Stimulated activated CD4-positive, alpha-beta T cell treated with anti-CD3 and anti-CD28 coated beads, Interleukin-1b, Interleukin-23, amount 100 ng/mL, for 24 hours (primary cell): Measurements from ENCODE around the gene NR1H2.

Experiments
- DNase-seq, 4 experiments: peaks; one replicate each; pipeline ENCODE4 v3.0.0-alpha.2; 2020; ENCODE audit warnings: low read depth in 4 of 4, low spot score in 1 of 4

NR1H2 gene

GRCh38 chr19:50401605-50402450 is 25.6 kb downstream of the NR1H2 start:
- DNase-seq, result no peak

GRCh38 chr19:50402544-50403301 is 26.5 kb downstream of the NR1H2 start:
- DNase-seq, result no peak

- no peak for DNase-seq
These were observed 30.0 kb downstream of the NR1H2 start for GRCh38 chr19:50406156-50406820.

GRCh38 chr19:50406829-50407228 is 30.6 kb downstream of the NR1H2 start:
- no peak for DNase-seq

- no peak for DNase-seq
These were observed 33.1 kb downstream of the NR1H2 start for GRCh38 chr19:50409347-50409746.

- DNase-seq, result no peak
These were observed 33.9 kb downstream of the NR1H2 start for GRCh38 chr19:50410109-50410508.

GRCh38 chr19:50412419-50412818 is 36.2 kb downstream of the NR1H2 start:
- no peak for DNase-seq

GRCh38 chr19:50413096-50413495 is 36.8 kb downstream of the NR1H2 start:
- DNase-seq, result no peak

- DNase-seq, result no peak
These were observed 37.3 kb downstream of the NR1H2 start for GRCh38 chr19:50413531-50413930.

GRCh38 chr19:50414864-50415660 is 38.8 kb downstream of the NR1H2 start:
- peak; percentile 42 to 69 (median 65) for DNase-seq

- no peak for DNase-seq
These were observed 39.4 kb downstream of the NR1H2 start for GRCh38 chr19:50415661-50416033.

GRCh38 chr19:50416034-50416977 is 40.0 kb downstream of the NR1H2 start:
- no peak for DNase-seq

GRCh38 chr19:50417111-50418081 is 41.1 kb downstream of the NR1H2 start:
- no peak for DNase-seq

- DNase-seq, result no peak
These were observed 42.1 kb downstream of the NR1H2 start, which contains the start of gene SPIB for GRCh38 chr19:50418176-50419021. SPIB (plus strand) TSS chr19:50418938; CDS start chr19:50418963, 25 bp downstream.

- no peak for DNase-seq
These were observed 42.8 kb downstream of the NR1H2 start for GRCh38 chr19:50419022-50419579.

GRCh38 chr19:50419580-50420035 is 43.4 kb downstream of the NR1H2 start:
- DNase-seq, result no peak

- no peak for DNase-seq
These were observed 43.9 kb downstream of the NR1H2 start for GRCh38 chr19:50420127-50420526.
